ENCODE data around the gene CDNF. TPM values are rescaled to one million over a fixed set of nuclear protein-coding genes. Genes with fewer than 3 reads are reported as not detected.

Gene CDNF
- total and polyA plus RNA-seq, 4 donors = 1.5 to 5.9 (median 2.9) TPM

DNA sequence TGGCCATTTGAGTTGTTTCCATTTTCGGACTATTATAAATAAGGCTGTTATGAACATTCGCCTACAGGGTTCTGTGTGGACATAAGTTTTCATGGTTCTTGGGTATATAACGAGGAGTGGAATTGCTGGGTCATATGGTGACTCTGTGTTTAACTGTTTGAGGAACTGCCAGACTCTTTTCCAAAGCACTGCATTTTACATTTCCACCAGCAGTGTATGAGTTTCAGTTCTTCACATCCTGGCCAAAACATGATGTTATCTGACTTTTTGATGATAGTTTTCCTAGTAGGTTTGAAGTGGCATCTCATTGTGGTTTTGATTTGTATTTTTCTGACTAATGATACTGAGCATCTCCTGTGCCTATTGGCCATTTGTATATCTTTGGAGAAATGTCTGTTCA is 46.2 kb upstream of the CDNF start:
- H3K36me3 ChIP-seq (ENCODE audit: control insufficient read depth in 4 of 4, insufficient read depth in 3 of 4, low read depth in 1 of 4, low read length in 3 of 4) = no peaks in the 10 kb centered on the region
- no peaks in the 10 kb centered on the region for H3K9me3 ChIP-seq (ENCODE audit: control insufficient read depth in 4 of 4, low read length in 3 of 4)
- 95% methylated on average over 3 of the region's 3 CpGs for WGBS
- H3K9ac ChIP-seq (ENCODE audit: low read depth in 1 of 2, low read length in 2 of 2) = no peak overlapping the region
- DNase-seq (ENCODE audit: low spot score) = no peak
- TF ChIP-seq HNF4A (conservative IDR thresholded peaks at IDR 0.05) (no peak), FOXA1 (IDR thresholded peaks at IDR 0.05) (no peak), JUND (IDR thresholded peaks at IDR 0.05) (no peak), FOXA2 (IDR thresholded peaks at IDR 0.05) (no peak), RAD21 (IDR thresholded peaks at IDR 0.05) (no peak)
- TF ChIP-seq, protein P1, sequence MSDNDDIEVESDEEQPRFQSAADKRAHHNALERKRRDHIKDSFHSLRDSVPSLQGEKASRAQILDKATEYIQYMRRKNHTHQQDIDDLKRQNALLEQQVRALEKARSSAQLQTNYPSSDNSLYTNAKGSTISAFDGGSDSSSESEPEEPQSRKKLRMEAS (IDR thresholded peaks at IDR 0.05) = no peak
- TF ChIP-seq, protein P2, sequence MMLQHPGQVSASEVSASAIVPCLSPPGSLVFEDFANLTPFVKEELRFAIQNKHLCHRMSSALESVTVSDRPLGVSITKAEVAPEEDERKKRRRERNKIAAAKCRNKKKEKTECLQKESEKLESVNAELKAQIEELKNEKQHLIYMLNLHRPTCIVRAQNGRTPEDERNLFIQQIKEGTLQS (IDR thresholded peaks at IDR 0.05) = no peak
- TF ChIP-seq, protein P3, sequence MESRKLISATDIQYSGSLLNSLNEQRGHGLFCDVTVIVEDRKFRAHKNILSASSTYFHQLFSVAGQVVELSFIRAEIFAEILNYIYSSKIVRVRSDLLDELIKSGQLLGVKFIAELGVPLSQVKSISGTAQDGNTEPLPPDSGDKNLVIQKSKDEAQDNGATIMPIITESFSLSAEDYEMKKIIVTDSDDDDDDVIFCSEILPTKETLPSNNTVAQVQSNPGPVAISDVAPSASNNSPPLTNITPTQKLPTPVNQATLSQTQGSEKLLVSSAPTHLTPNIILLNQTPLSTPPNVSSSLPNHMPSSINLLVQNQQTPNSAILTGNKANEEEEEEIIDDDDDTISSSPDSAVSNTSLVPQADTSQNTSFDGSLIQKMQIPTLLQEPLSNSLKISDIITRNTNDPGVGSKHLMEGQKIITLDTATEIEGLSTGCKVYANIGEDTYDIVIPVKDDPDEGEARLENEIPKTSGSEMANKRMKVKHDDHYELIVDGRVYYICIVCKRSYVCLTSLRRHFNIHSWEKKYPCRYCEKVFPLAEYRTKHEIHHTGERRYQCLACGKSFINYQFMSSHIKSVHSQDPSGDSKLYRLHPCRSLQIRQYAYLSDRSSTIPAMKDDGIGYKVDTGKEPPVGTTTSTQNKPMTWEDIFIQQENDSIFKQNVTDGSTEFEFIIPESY (IDR thresholded peaks at IDR 0.05) = no peak
- H3K4me1 ChIP-seq (ENCODE audit: control insufficient read depth in 4 of 4, insufficient read depth in 4 of 4, low read length in 3 of 4) = peaks cover 2 to 5% (median 2%) of the 10 kb centered on the region in 4 donors
- H3K27ac ChIP-seq (ENCODE audit: low read depth in 1 of 2, low read length in 2 of 2) = no peak overlapping the region
- no peaks in the 10 kb centered on the region for H3K27me3 ChIP-seq (ENCODE audit: control insufficient read depth in 4 of 4, insufficient read depth in 4 of 4, low read length in 3 of 4)
- H3K4me3 ChIP-seq (ENCODE audit: low read depth in 1 of 3, low read length in 3 of 3) = no peak overlapping the region

DNA sequence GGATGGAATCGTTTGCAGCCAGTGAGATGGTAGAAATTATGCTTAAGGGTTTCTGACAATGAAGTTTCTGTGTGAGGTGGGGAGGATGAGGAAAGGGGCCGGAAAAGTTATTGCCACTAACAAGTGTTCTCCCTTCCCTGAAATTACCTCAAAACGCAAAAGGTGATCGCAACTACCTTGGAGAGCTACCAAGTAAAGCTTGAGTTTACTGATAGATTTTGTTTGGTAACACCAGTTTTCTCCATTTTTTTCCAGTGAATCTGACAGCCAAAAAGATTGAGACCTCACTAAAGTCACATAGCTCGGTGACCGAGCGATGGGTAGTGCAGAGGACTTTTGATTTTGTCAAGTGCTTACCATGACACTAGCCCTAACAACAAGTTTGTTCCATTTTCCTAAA is 42.4 kb upstream of the CDNF start:
- Histone ChIP-seq H3K9me3 (ENCODE audit: control insufficient read depth in 4 of 4, low read length in 3 of 4) (no peaks in the 10 kb centered on the region), H3K9ac (ENCODE audit: low read depth in 1 of 2, low read length in 2 of 2) (peak overlapping the region in 1 of 2 donors; percentile 21), H3K27me3 (ENCODE audit: control insufficient read depth in 4 of 4, insufficient read depth in 4 of 4, low read length in 3 of 4) (no peaks in the 10 kb centered on the region), H3K36me3 (ENCODE audit: control insufficient read depth in 4 of 4, insufficient read depth in 3 of 4, low read depth in 1 of 4, low read length in 3 of 4) (no peaks in the 10 kb centered on the region), H3K4me3 (ENCODE audit: low read depth in 1 of 3, low read length in 3 of 3) (peak overlapping the region in 1 of 3 donors; percentile 50), H3K4me1 (ENCODE audit: control insufficient read depth in 4 of 4, insufficient read depth in 4 of 4, low read length in 3 of 4) (peaks cover 2 to 18% (median 8%) of the 10 kb centered on the region in 4 donors), H3K27ac (ENCODE audit: low read depth in 1 of 2, low read length in 2 of 2) (no peak overlapping the region)
- DNase-seq (ENCODE audit: low spot score) = no peak
- TF ChIP-seq, protein P4, sequence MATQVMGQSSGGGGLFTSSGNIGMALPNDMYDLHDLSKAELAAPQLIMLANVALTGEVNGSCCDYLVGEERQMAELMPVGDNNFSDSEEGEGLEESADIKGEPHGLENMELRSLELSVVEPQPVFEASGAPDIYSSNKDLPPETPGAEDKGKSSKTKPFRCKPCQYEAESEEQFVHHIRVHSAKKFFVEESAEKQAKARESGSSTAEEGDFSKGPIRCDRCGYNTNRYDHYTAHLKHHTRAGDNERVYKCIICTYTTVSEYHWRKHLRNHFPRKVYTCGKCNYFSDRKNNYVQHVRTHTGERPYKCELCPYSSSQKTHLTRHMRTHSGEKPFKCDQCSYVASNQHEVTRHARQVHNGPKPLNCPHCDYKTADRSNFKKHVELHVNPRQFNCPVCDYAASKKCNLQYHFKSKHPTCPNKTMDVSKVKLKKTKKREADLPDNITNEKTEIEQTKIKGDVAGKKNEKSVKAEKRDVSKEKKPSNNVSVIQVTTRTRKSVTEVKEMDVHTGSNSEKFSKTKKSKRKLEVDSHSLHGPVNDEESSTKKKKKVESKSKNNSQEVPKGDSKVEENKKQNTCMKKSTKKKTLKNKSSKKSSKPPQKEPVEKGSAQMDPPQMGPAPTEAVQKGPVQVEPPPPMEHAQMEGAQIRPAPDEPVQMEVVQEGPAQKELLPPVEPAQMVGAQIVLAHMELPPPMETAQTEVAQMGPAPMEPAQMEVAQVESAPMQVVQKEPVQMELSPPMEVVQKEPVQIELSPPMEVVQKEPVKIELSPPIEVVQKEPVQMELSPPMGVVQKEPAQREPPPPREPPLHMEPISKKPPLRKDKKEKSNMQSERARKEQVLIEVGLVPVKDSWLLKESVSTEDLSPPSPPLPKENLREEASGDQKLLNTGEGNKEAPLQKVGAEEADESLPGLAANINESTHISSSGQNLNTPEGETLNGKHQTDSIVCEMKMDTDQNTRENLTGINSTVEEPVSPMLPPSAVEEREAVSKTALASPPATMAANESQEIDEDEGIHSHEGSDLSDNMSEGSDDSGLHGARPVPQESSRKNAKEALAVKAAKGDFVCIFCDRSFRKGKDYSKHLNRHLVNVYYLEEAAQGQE (IDR thresholded peaks at IDR 0.05) = peak; percentile 50
- TF ChIP-seq, protein P2 (IDR thresholded peaks at IDR 0.05) = no peak
- 65% methylated on average over 7 of the region's 7 CpGs for WGBS

DNA sequence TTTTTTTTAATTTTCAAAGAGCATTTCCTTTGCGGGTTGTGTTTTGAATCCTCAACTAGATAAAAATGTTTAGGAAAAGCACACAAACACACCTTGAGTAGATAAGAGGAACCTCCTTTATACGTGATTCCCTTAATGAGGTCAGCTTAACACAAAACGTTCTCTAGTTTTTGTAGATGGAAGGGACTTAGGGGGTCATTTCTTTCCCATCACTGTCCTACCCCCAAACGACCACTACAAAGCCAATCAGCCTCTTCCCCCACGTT is 42.0 kb upstream of the CDNF start:
- no peak for TF ChIP-seq HNF4A (conservative IDR thresholded peaks at IDR 0.05)
- H3K4me3 ChIP-seq (ENCODE audit: low read depth in 1 of 3, low read length in 3 of 3) = peak overlapping the region in 2 of 3 donors; percentile 50 to 99
- no peaks in the 10 kb centered on the region for H3K36me3 ChIP-seq (ENCODE audit: control insufficient read depth in 4 of 4, insufficient read depth in 3 of 4, low read depth in 1 of 4, low read length in 3 of 4)
- H3K27ac ChIP-seq (ENCODE audit: low read depth in 1 of 2, low read length in 2 of 2) = no peak overlapping the region
- no peak for DNase-seq (ENCODE audit: low spot score)
- H3K27me3 ChIP-seq (ENCODE audit: control insufficient read depth in 4 of 4, insufficient read depth in 4 of 4, low read length in 3 of 4) = no peaks in the 10 kb centered on the region
- no peaks in the 10 kb centered on the region for H3K9me3 ChIP-seq (ENCODE audit: control insufficient read depth in 4 of 4, low read length in 3 of 4)
- 5% methylated on average over 5 of the region's 5 CpGs for WGBS
- peaks cover 2 to 18% (median 8%) of the 10 kb centered on the region in 4 donors for H3K4me1 ChIP-seq (ENCODE audit: control insufficient read depth in 4 of 4, insufficient read depth in 4 of 4, low read length in 3 of 4)
- peak overlapping the region in 1 of 2 donors; percentile 21 for H3K9ac ChIP-seq (ENCODE audit: low read depth in 1 of 2, low read length in 2 of 2)
